H9 (cell line): ENCODE data around the gene TMPRSS9. TPM values are rescaled to one million over a fixed set of nuclear protein-coding genes. Genes with fewer than 3 reads are reported as not detected.

Experiments
- DNase-seq: peaks from one replicate; pipeline ENCODE4 v3.0.0-alpha.2; 2017
- H2AFZ ChIP-seq: one replicate; pipeline ENCODE4 v1.6.1; 2013; ENCODE audit warnings: mild to moderate bottlenecking, low read length, control low read depth, moderate library complexity
- H2AK5ac ChIP-seq: 2 replicates; pipeline ENCODE4 v1.6.1; 2013; ENCODE audit warnings: low read length, control low read depth, mixed read lengths; ENCODE audit not compliant: insufficient read length
- H2BK120ac ChIP-seq: one replicate; pipeline ENCODE4 v1.6.1; 2013; ENCODE audit warnings: low read depth, mild to moderate bottlenecking, low read length, control low read depth, inconsistent platforms; ENCODE audit not compliant: poor library complexity, severe bottlenecking
- H2BK12ac ChIP-seq: 2 replicates; pipeline ENCODE4 v1.6.1; 2013; ENCODE audit warnings: low read length, control low read depth, mixed read lengths, low read depth; ENCODE audit not compliant: insufficient read length
- H2BK15ac ChIP-seq: 2 replicates; pipeline ENCODE4 v1.6.1; 2013; ENCODE audit warnings: low read depth, low read length, control low read depth
- H2BK20ac ChIP-seq: one replicate; pipeline ENCODE4 v1.6.1; 2013; ENCODE audit warnings: low read depth, mild to moderate bottlenecking, low read length, control low read depth, inconsistent platforms; ENCODE audit not compliant: poor library complexity, severe bottlenecking
- H2BK5ac ChIP-seq: 2 replicates; pipeline ENCODE4 v1.6.1; 2013; ENCODE audit warnings: low read length, control low read depth, mixed read lengths; ENCODE audit not compliant: insufficient read length
- H3K14ac ChIP-seq: 2 replicates; pipeline ENCODE4 v1.6.1; 2013; ENCODE audit warnings: low read length, control low read depth; ENCODE audit not compliant: insufficient read depth
- H3K18ac ChIP-seq: 2 replicates; pipeline ENCODE4 v1.6.1; 2013; ENCODE audit warnings: low read depth, mild to moderate bottlenecking, mixed read lengths, low read length, control low read depth; ENCODE audit not compliant: insufficient read length
- H3K23ac ChIP-seq: 2 replicates; pipeline ENCODE4 v1.6.1; 2013; ENCODE audit warnings: low read length, control low read depth, mixed read lengths, low read depth; ENCODE audit not compliant: insufficient read length
- H3K23me2 ChIP-seq: 2 replicates; pipeline ENCODE4 v1.6.1; 2013; ENCODE audit warnings: low read depth, mild to moderate bottlenecking, mixed read lengths, low read length, control low read depth; ENCODE audit not compliant: insufficient read length, poor library complexity, severe bottlenecking
- H3K27ac ChIP-seq: 2 replicates; pipeline ENCODE4 v1.5.1; 2013; ENCODE audit warnings: low read length, control low read depth, mixed read lengths, low read depth; ENCODE audit not compliant: insufficient read length
- H3K27me3 ChIP-seq: 2 replicates; pipeline ENCODE4 v1.6.1; 2013; ENCODE audit warnings: low read length, control low read depth, inconsistent platforms; ENCODE audit not compliant: insufficient read depth
- H3K4ac ChIP-seq: 2 replicates; pipeline ENCODE4 v1.6.1; 2013; ENCODE audit warnings: low read depth, mild to moderate bottlenecking, control low read depth, inconsistent platforms, low read length, moderate library complexity
- H3K4me1 ChIP-seq: 2 replicates; pipeline ENCODE4 v1.6.1; 2013; ENCODE audit warnings: low read length, control low read depth, inconsistent platforms; ENCODE audit not compliant: insufficient read depth
- H3K4me2 ChIP-seq: 2 replicates; pipeline ENCODE4 v1.6.1; 2013; ENCODE audit warnings: low read length, control low read depth, mixed read lengths; ENCODE audit not compliant: insufficient read length, insufficient read depth
- H3K56ac ChIP-seq: 2 replicates; pipeline ENCODE4 v1.6.1; 2013; ENCODE audit warnings: low read depth, mild to moderate bottlenecking, mixed read lengths, low read length, control low read depth; ENCODE audit not compliant: insufficient read length
- H3K79me1 ChIP-seq: 2 replicates; pipeline ENCODE4 v1.6.1; 2013; ENCODE audit warnings: low read depth, mild to moderate bottlenecking, moderate library complexity, low read length, control low read depth, inconsistent platforms; ENCODE audit not compliant: insufficient read depth, poor library complexity, severe bottlenecking
- H3K79me2 ChIP-seq: 2 replicates; pipeline ENCODE4 v1.6.1; 2013; ENCODE audit warnings: low read length, control low read depth, inconsistent platforms; ENCODE audit not compliant: insufficient read depth
- H3K9ac ChIP-seq: 2 replicates; pipeline ENCODE4 v1.6.1; 2013; ENCODE audit warnings: low read length, control low read depth, mixed read lengths; ENCODE audit not compliant: insufficient read length; ENCODE audit errors: extremely low read depth
- H3K9me3 ChIP-seq: one replicate; pipeline ENCODE4 v1.6.1; 2013; ENCODE audit warnings: low read depth, low read length, inconsistent platforms; ENCODE audit not compliant: control insufficient read depth
- H3T11ph ChIP-seq: one replicate; pipeline ENCODE4 v1.6.1; 2013; ENCODE audit warnings: mild to moderate bottlenecking, low read length, control low read depth, inconsistent platforms
- H4K20me1 ChIP-seq: one replicate; pipeline ENCODE4 v1.6.1; 2013; ENCODE audit not compliant: control insufficient read depth, insufficient read length, insufficient read depth
- H4K5ac ChIP-seq: 2 replicates; pipeline ENCODE4 v1.6.1; 2013; ENCODE audit warnings: low read depth, mild to moderate bottlenecking, mixed read lengths, low read length, control low read depth; ENCODE audit not compliant: insufficient read length
- H4K8ac ChIP-seq: replicated peaks from 2 replicates; pipeline ENCODE4 v1.6.1; 2013; ENCODE audit warnings: low read length, control low read depth, mixed read lengths, low read depth; ENCODE audit not compliant: insufficient read length
- H4K91ac ChIP-seq: 2 replicates; pipeline ENCODE4 v1.6.1; 2013; ENCODE audit warnings: low read depth, mild to moderate bottlenecking, moderate library complexity, mixed read lengths, low read length, control low read depth; ENCODE audit not compliant: insufficient read length
- H3K27ac Mint-ChIP-seq, 3 experiments: 2 replicates in 2 of 3; 3 replicates in 1 of 3; pipeline ENCODE4 v1.8.0; 2020 to 2021; ENCODE audit warnings: mixed read lengths in 3 of 3, mild to moderate bottlenecking in 1 of 3, moderate library complexity in 1 of 3
- H3K27me3 Mint-ChIP-seq: 2 replicates; pipeline ENCODE4 v1.8.0; 2021; ENCODE audit warnings: low read depth, mild to moderate bottlenecking, moderate library complexity, mixed read lengths
- H3K36me3 Mint-ChIP-seq, 3 experiments: 2 replicates in 2 of 3; 3 replicates in 1 of 3; pipeline ENCODE4 v1.8.0; 2020 to 2021; ENCODE audit warnings: low read depth in 3 of 3, mixed read lengths in 3 of 3; ENCODE audit not compliant: insufficient read depth in 1 of 3
- H3K4me1 Mint-ChIP-seq, 2 experiments: 2 replicates each; pipeline ENCODE4 v1.8.0; 2020; ENCODE audit warnings: mixed read lengths in 2 of 2
- H3K4me3 Mint-ChIP-seq, 2 experiments: 2 replicates in 1 of 2; 3 replicates in 1 of 2; pipeline ENCODE4 v1.8.0; 2020 to 2021; ENCODE audit warnings: mild to moderate bottlenecking in 2 of 2, mixed read lengths in 2 of 2, moderate library complexity in 1 of 2
- H3K9me3 Mint-ChIP-seq, 2 experiments: 2 replicates in 1 of 2; 3 replicates in 1 of 2; pipeline ENCODE4 v1.8.0; 2020; ENCODE audit warnings: mild to moderate bottlenecking in 2 of 2, mixed read lengths in 2 of 2, moderate library complexity in 1 of 2
- CTCF ChIP-seq: fragments of 200-600 bp; sonication (generic); conservative IDR thresholded peaks from 3 replicates; pipeline ENCODE4 v1.8.0; 2021; ENCODE audit warnings: antibody characterized with exemption, mild to moderate bottlenecking
- WGBS: extraction: QIAGEN DNeasy Blood & Tissue Kit; methylation state at CpG from one replicate; pipeline ENCODE4 v1.1.7; 2013; ENCODE audit warnings: missing lambda C conversion rate, low lambda C conversion rate, mixed read lengths; ENCODE audit not compliant: insufficient read length; ENCODE audit errors: extremely low coverage; 5-methylcytosine and 5-hydroxymethylcytosine counted together
- total RNA-seq: library from RNA; stranded (reverse); gene quantifications from 2 replicates; pipeline ENCODE4 v1.2.1, GENCODE V29; 2021

Gene TMPRSS9
- total RNA-seq, 1 experiment from 2014 or later = 0.24 TPM

- no peak overlapping the region for H2AFZ ChIP-seq
- WGBS = no CpG with 5 or more reads among the region's 16 CpGs
- no peak overlapping the region; the same call in 1 of the 2 replicates for H3K14ac ChIP-seq
- peaks cover 0 to 5% (median 3%) of the 10 kb centered on the region in 3 experiments; a peak in 4 of 7 replicates for H3K36me3 Mint-ChIP-seq
- H3K9ac ChIP-seq = no peak overlapping the region
- no peaks in the 10 kb centered on the region for H3K79me1 ChIP-seq
- H4K8ac ChIP-seq = no peak overlapping the region
- no peaks in the 10 kb centered on the region for H3K9me3 ChIP-seq
- no peaks in the 10 kb centered on the region for H4K20me1 ChIP-seq
- H2BK120ac ChIP-seq = no peak overlapping the region
- no peak overlapping the region for H3K4me3 Mint-ChIP-seq
- H3K79me2 ChIP-seq = no peaks in the 10 kb centered on the region
- no peak overlapping the region for H3K27ac ChIP-seq
- H3K4me2 ChIP-seq = no peak overlapping the region
- no peak for DNase-seq
- no peak overlapping the region for H3K56ac ChIP-seq
- no peak overlapping the region for H2BK20ac ChIP-seq
- TF ChIP-seq CTCF = no peak
- H3K27me3 Mint-ChIP-seq = no peaks in the 10 kb centered on the region
- no peak overlapping the region for H4K5ac ChIP-seq
- H3K4me1 ChIP-seq = no peaks in the 10 kb centered on the region
- no peak overlapping the region for H2BK5ac ChIP-seq
- no peak overlapping the region for H2AK5ac ChIP-seq
- H4K91ac ChIP-seq = no peak overlapping the region
- H3K18ac ChIP-seq = no peak overlapping the region
- no peak overlapping the region for H3T11ph ChIP-seq
- no peak overlapping the region for H3K27ac Mint-ChIP-seq
- no peak overlapping the region for H3K23ac ChIP-seq
- H3K27me3 ChIP-seq = no peaks in the 10 kb centered on the region
- H3K4ac ChIP-seq = no peak overlapping the region
- H3K23me2 ChIP-seq = no peaks in the 10 kb centered on the region
- H3K9me3 Mint-ChIP-seq = no peaks in the 10 kb centered on the region
- H3K4me1 Mint-ChIP-seq = peaks cover 3% of the 10 kb centered on the region in 2 experiments
- no peak overlapping the region for H2BK12ac ChIP-seq
- no peak overlapping the region for H2BK15ac ChIP-seq
These were observed 9.4 kb upstream of the TMPRSS9 start for GRCh38 chr19:2350656-2351055.
